Liver (tissue), 9 donors: ENCODE measurements around the gene KAZN. TPM values are rescaled to one million over a fixed set of nuclear protein-coding genes. Genes with fewer than 3 reads are reported as not detected.

ENCODE experiments used
- DNase-seq: peaks from one replicate; pipeline ENCODE4 v3.0.0-alpha.2; 2017; ENCODE audit warnings: low spot score
- H3K27ac ChIP-seq, 2 donors: one replicate each; pipeline ENCODE4 v1.7.0; 2013; ENCODE audit warnings: inconsistent platforms in 2 of 2, low read length in 2 of 2, control low read depth in 1 of 2, low read depth in 1 of 2, mild to moderate bottlenecking in 1 of 2
- H3K27me3 ChIP-seq, 4 donors: one replicate each; pipeline versions ENCODE4 v1.6.1 to v1.7.0; 2013; ENCODE audit warnings: low read length in 3 of 4, inconsistent platforms in 1 of 4, mild to moderate bottlenecking in 1 of 4, moderate library complexity in 1 of 4; ENCODE audit not compliant: control insufficient read depth in 4 of 4, insufficient read depth in 4 of 4
- H3K36me3 ChIP-seq, 4 donors: one replicate each; pipeline versions ENCODE4 v1.6.1 to v1.7.0; 2013; ENCODE audit warnings: low read length in 3 of 4, mild to moderate bottlenecking in 3 of 4, low read depth in 1 of 4, moderate library complexity in 1 of 4; ENCODE audit not compliant: control insufficient read depth in 4 of 4, insufficient read depth in 3 of 4
- H3K4me1 ChIP-seq, 4 donors: one replicate each; pipeline versions ENCODE4 v1.6.1 to v1.7.0; 2013; ENCODE audit warnings: low read length in 3 of 4, mild to moderate bottlenecking in 3 of 4, moderate library complexity in 1 of 4; ENCODE audit not compliant: control insufficient read depth in 4 of 4, insufficient read depth in 4 of 4
- H3K4me3 ChIP-seq, 3 donors: one replicate each; pipeline versions ENCODE4 v1.6.1 to v1.7.0; 2013; ENCODE audit warnings: low read length in 3 of 3, control low read depth in 1 of 3, low read depth in 1 of 3, mild to moderate bottlenecking in 1 of 3
- H3K9ac ChIP-seq, 2 donors: one replicate each; pipeline ENCODE4 v1.7.0; 2013; ENCODE audit warnings: low read length in 2 of 2, mild to moderate bottlenecking in 2 of 2, moderate library complexity in 2 of 2, control low read depth in 1 of 2, low read depth in 1 of 2
- H3K9me3 ChIP-seq, 4 donors: one replicate each; pipeline versions ENCODE4 v1.6.1 to v1.7.0; 2013; ENCODE audit warnings: low read length in 3 of 4; ENCODE audit not compliant: control insufficient read depth in 4 of 4
- ATF3 ChIP-seq: IDR thresholded peaks from 2 replicates; pipeline ENCODE4 v1.6.1; 2016; ENCODE audit warnings: antibody characterized with exemption
- CTCF ChIP-seq: fragments of 150-350 bp; IDR thresholded peaks from 2 replicates; pipeline ENCODE4 v1.5.1; 2017; ENCODE audit warnings: improper control_type of control experiment, low read depth, low read length; ENCODE audit not compliant: missing input control
- EGR1 ChIP-seq, 2 donors: IDR thresholded peaks; 2 replicates each; pipeline ENCODE4 v1.6.1; 2016 to 2018; ENCODE audit warnings: antibody characterized with exemption in 2 of 2, low read depth in 2 of 2
- FOXA1 ChIP-seq: IDR thresholded peaks from 2 replicates; pipeline ENCODE4 v1.6.1; 2016; ENCODE audit warnings: antibody characterized with exemption
- FOXA2 ChIP-seq: IDR thresholded peaks from 2 replicates; pipeline ENCODE4 v1.6.1; 2016; ENCODE audit warnings: antibody characterized with exemption
- GABPA ChIP-seq, 2 donors: IDR thresholded peaks in 1 of 2; conservative IDR thresholded peaks in 1 of 2; 2 replicates each; pipeline ENCODE4 v1.6.1; 2016; ENCODE audit warnings: antibody characterized with exemption in 2 of 2, mild to moderate bottlenecking in 1 of 2, moderate library complexity in 1 of 2
- HNF4A ChIP-seq, 2 donors: conservative IDR thresholded peaks; 2 replicates each; pipeline ENCODE4 v1.6.1; 2016; ENCODE audit warnings: antibody characterized with exemption in 2 of 2, mild to moderate bottlenecking in 2 of 2
- HNF4G ChIP-seq: IDR thresholded peaks from 2 replicates; pipeline ENCODE4 v1.6.1; 2016; ENCODE audit warnings: antibody characterized with exemption
- JUND ChIP-seq, 2 donors: IDR thresholded peaks; 2 replicates each; pipeline ENCODE4 v1.6.1; 2016; ENCODE audit warnings: antibody characterized with exemption in 2 of 2
- MAX ChIP-seq: IDR thresholded peaks from 2 replicates; pipeline ENCODE4 v1.6.1; 2016; ENCODE audit warnings: antibody characterized with exemption
- NR2F2 ChIP-seq: IDR thresholded peaks from 2 replicates; pipeline ENCODE4 v1.6.1; 2016; ENCODE audit warnings: antibody characterized with exemption
- RAD21 ChIP-seq, 2 donors: IDR thresholded peaks; 2 replicates each; pipeline ENCODE4 v1.6.1; 2016; ENCODE audit warnings: antibody characterized with exemption in 2 of 2, mild to moderate bottlenecking in 2 of 2
- REST ChIP-seq: IDR thresholded peaks from 2 replicates; pipeline ENCODE4 v1.6.1; 2016; ENCODE audit warnings: antibody characterized with exemption, mild to moderate bottlenecking
- RXRA ChIP-seq, 2 donors: IDR thresholded peaks; 2 replicates each; pipeline ENCODE4 v1.6.1; 2017 to 2018; ENCODE audit warnings: antibody characterized with exemption in 2 of 2, mild to moderate bottlenecking in 1 of 2
- SP1 ChIP-seq: IDR thresholded peaks from 2 replicates; pipeline ENCODE4 v1.6.1; 2018; ENCODE audit warnings: antibody characterized with exemption, mild to moderate bottlenecking
- TAF1 ChIP-seq: conservative IDR thresholded peaks from 2 replicates; pipeline ENCODE4 v1.6.1; 2016; ENCODE audit warnings: antibody characterized with exemption, mild to moderate bottlenecking
- YY1 ChIP-seq: IDR thresholded peaks from 2 replicates; pipeline ENCODE4 v1.6.1; 2016; ENCODE audit warnings: antibody characterized with exemption, mild to moderate bottlenecking
- WGBS: extraction: QIAGEN DNeasy Blood & Tissue Kit; methylation state at CpG from one replicate; pipeline ENCODE4 v1.1.7; 2013; 5-methylcytosine and 5-hydroxymethylcytosine counted together
- polyA plus RNA-seq, 2 donors: library from polyadenylated mRNA; stranded (reverse) in 1 of 2; unstranded in 1 of 2; fragments of 200-250 nt in 1 of 2; fragments of >200 nt in 1 of 2; fragmentation: Nextera tagmentation in 1 of 2; extraction: Ambion mirVana in 1 of 2; gene quantifications; one replicate each; pipeline versions ENCODE4 v1.2.1 to v1.2.3, GENCODE V29; 2013 to 2015
- total RNA-seq, 2 donors: library from RNA; depleted of rRNA; stranded (reverse); fragments of >200 nt; gene quantifications; one replicate each; pipeline ENCODE4 v1.2.3, GENCODE V29; 2014
- TF ChIP-seq, protein P1 (sequence below): IDR thresholded peaks from 2 replicates; pipeline ENCODE4 v1.6.1; 2016; ENCODE audit warnings: antibody characterized with exemption
- donor health status: healthy.
- donor health status: healthy.
- donor health status: healthy.
- donor health status: healthy.
- donor health status: healthy.

The KAZN gene
- total and polyA plus RNA-seq, 4 donors = 1.9 to 6.9 (median 2.4) TPM

GRCh38 chr1:14712136-14712535, 113.7 kb downstream of the KAZN start:
- Histone ChIP-seq H3K27ac (no peak overlapping the region), H3K4me3 (no peak overlapping the region), H3K9me3 (peaks cover 0 to 5% (median 0%) of the 10 kb centered on the region in 4 donors), H3K27me3 (no peaks in the 10 kb centered on the region), H3K9ac (no peak overlapping the region), H3K4me1 (no peaks in the 10 kb centered on the region), H3K36me3 (no peaks in the 10 kb centered on the region)
- TF ChIP-seq FOXA1 (no peak), YY1 (no peak)
- WGBS = 81% methylated on average over 2 of the region's 2 CpGs
- no peak for DNase-seq

- no peak overlapping the region for H3K27ac ChIP-seq
- H3K4me1 ChIP-seq = no peaks in the 10 kb centered on the region
- H3K9ac ChIP-seq = no peak overlapping the region
- peaks cover 0 to 9% (median under 1%) of the 10 kb centered on the region in 4 donors for H3K9me3 ChIP-seq
- WGBS = 71% methylated on average over 4 of the region's 4 CpGs
- DNase-seq = no peak
- H3K4me3 ChIP-seq = no peak overlapping the region
- no peaks in the 10 kb centered on the region for H3K27me3 ChIP-seq
- no peak for TF ChIP-seq RXRA (IDR thresholded peaks at IDR 0.05)
- no peak for TF ChIP-seq FOXA1
- no peak for TF ChIP-seq TAF1
- no peak for TF ChIP-seq GABPA (IDR thresholded peaks at IDR 0.05 in 1 of 2, conservative IDR thresholded peaks at IDR 0.05 in 1 of 2)
- no peak for TF ChIP-seq JUND (IDR thresholded peaks at IDR 0.05)
- TF ChIP-seq, protein P1, sequence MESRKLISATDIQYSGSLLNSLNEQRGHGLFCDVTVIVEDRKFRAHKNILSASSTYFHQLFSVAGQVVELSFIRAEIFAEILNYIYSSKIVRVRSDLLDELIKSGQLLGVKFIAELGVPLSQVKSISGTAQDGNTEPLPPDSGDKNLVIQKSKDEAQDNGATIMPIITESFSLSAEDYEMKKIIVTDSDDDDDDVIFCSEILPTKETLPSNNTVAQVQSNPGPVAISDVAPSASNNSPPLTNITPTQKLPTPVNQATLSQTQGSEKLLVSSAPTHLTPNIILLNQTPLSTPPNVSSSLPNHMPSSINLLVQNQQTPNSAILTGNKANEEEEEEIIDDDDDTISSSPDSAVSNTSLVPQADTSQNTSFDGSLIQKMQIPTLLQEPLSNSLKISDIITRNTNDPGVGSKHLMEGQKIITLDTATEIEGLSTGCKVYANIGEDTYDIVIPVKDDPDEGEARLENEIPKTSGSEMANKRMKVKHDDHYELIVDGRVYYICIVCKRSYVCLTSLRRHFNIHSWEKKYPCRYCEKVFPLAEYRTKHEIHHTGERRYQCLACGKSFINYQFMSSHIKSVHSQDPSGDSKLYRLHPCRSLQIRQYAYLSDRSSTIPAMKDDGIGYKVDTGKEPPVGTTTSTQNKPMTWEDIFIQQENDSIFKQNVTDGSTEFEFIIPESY = no peak
- no peak for TF ChIP-seq CTCF
- TF ChIP-seq REST = no peak
- no peak for TF ChIP-seq HNF4A (conservative IDR thresholded peaks at IDR 0.05)
- no peak for TF ChIP-seq RAD21 (IDR thresholded peaks at IDR 0.05)
- TF ChIP-seq HNF4G = no peak
- no peak for TF ChIP-seq EGR1 (IDR thresholded peaks at IDR 0.05; ENCODE audit: low read depth in 2 of 2)
- no peak for TF ChIP-seq SP1
- TF ChIP-seq NR2F2 = no peak
- TF ChIP-seq YY1 = no peak
- no peak for TF ChIP-seq MAX
- TF ChIP-seq ATF3 = no peak
- no peak for TF ChIP-seq FOXA2
- no peaks in the 10 kb centered on the region for H3K36me3 ChIP-seq
Measured at GRCh38 chr1:14713077-14713476, 114.6 kb downstream of the KAZN start.
